ENCODE results near the gene DGKE. TPM values are rescaled to one million over a fixed set of nuclear protein-coding genes. Genes with fewer than 3 reads are reported as not detected.

Gene DGKE
- total RNA-seq, 1 experiment from 2014 or later: 9.8 TPM

GRCh38 chr17:56812901-56813388, 21.0 kb upstream of the DGKE start:
- no peak for DNase-seq (ENCODE audit: extremely low read depth, low read depth)

GRCh38 chr17:56815711-56816110, 18.2 kb upstream of the DGKE start:
- DNase-seq (ENCODE audit: extremely low read depth, low read depth): no peak

GRCh38 chr17:56817066-56817465, 16.9 kb upstream of the DGKE start:
- no peak for DNase-seq (ENCODE audit: extremely low read depth, low read depth)

GRCh38 chr17:56819030-56819429, 14.9 kb upstream of the DGKE start:
- no peak for DNase-seq (ENCODE audit: extremely low read depth, low read depth)

- peak; percentile 80 for DNase-seq (ENCODE audit: extremely low read depth, low read depth)
Measured at GRCh38 chr17:56819431-56820145, 14.4 kb upstream of the DGKE start.

GRCh38 chr17:56820207-56820606, 13.7 kb upstream of the DGKE start:
- no peak for DNase-seq (ENCODE audit: extremely low read depth, low read depth)

- no peak for DNase-seq (ENCODE audit: extremely low read depth, low read depth)
Measured at GRCh38 chr17:56821847-56822534, 12.0 kb upstream of the DGKE start.

GRCh38 chr17:56822725-56823124, 11.2 kb upstream of the DGKE start:
- no peak for DNase-seq (ENCODE audit: extremely low read depth, low read depth)

GRCh38 chr17:56823848-56824247, 10.1 kb upstream of the DGKE start:
- DNase-seq (ENCODE audit: extremely low read depth, low read depth): no peak

- DNase-seq (ENCODE audit: extremely low read depth, low read depth): no peak
Measured at GRCh38 chr17:56824503-56824902, 9.4 kb upstream of the DGKE start.

- no peak for DNase-seq (ENCODE audit: extremely low read depth, low read depth)
Measured at GRCh38 chr17:56826611-56827414, 7.1 kb upstream of the DGKE start.

- no peak for DNase-seq (ENCODE audit: extremely low read depth, low read depth)
Measured at GRCh38 chr17:56830726-56831368, 3.1 kb upstream of the DGKE start.

- DNase-seq (ENCODE audit: extremely low read depth, low read depth): no peak
Measured at GRCh38 chr17:56831369-56832095, 2.4 kb upstream of the DGKE start.

GRCh38 chr17:56832446-56832845, 1.5 kb upstream of the DGKE start:
- DNase-seq (ENCODE audit: extremely low read depth, low read depth): no peak

GRCh38 chr17:56833057-56833808, 718 bp upstream of the DGKE start:
- peak; percentile 5 for DNase-seq (ENCODE audit: extremely low read depth, low read depth)

GRCh38 chr17:56834380-56835263, 671 bp downstream of the DGKE start:
- peak; percentile 23 for DNase-seq (ENCODE audit: extremely low read depth, low read depth)

GRCh38 chr17:56835264-56835585, 1.3 kb downstream of the DGKE start:
- DNase-seq (ENCODE audit: extremely low read depth, low read depth): no peak

- DNase-seq (ENCODE audit: extremely low read depth, low read depth): no peak
Measured at GRCh38 chr17:56838687-56839086, 4.7 kb downstream of the DGKE start.

GRCh38 chr17:56842577-56842976, 8.6 kb downstream of the DGKE start:
- DNase-seq (ENCODE audit: extremely low read depth, low read depth): no peak
